Heart right ventricle (tissue), 16 donors: Measurements from ENCODE around the gene HHIPL1. TPM values are rescaled to one million over a fixed set of nuclear protein-coding genes. Genes with fewer than 3 reads are reported as not detected.

Experiments
- ATAC-seq, 8 donors: fragments of 200-7000 bp; cut with Tn5 transposase; one replicate each; pipeline ENCODE4 v1.9.1; 2020; ENCODE audit warnings: mild to moderate bottlenecking in 8 of 8, moderate library complexity in 8 of 8, moderate number of reproducible peaks in 1 of 8
- DNase-seq, 2 donors: peaks; one replicate each; pipeline ENCODE4 v3.0.0-alpha.2; 2020
- H3K27ac ChIP-seq, 10 donors: fragments of 200-600 bp; sonication (generic) in 2 of 10; one replicate each; pipeline versions ENCODE4 v1.5.0 to v1.8.0; 2020 to 2022; ENCODE audit warnings: mild to moderate bottlenecking in 3 of 10
- H3K27me3 ChIP-seq, 7 donors: fragments of 200-600 bp; one replicate each; pipeline ENCODE4 v1.8.0; 2021 to 2022; ENCODE audit warnings: mild to moderate bottlenecking in 2 of 7
- H3K36me3 ChIP-seq, 9 donors: fragments of 200-600 bp; sonication (generic) in 1 of 9; one replicate each; pipeline versions ENCODE4 v1.5.0 to v1.8.0; 2020 to 2022; ENCODE audit warnings: mild to moderate bottlenecking in 2 of 9
- H3K4me1 ChIP-seq, 9 donors: fragments of 200-600 bp; sonication (generic) in 1 of 9; one replicate each; pipeline versions ENCODE4 v1.5.0 to v1.8.0; 2020 to 2022; ENCODE audit warnings: mild to moderate bottlenecking in 4 of 9
- H3K4me3 ChIP-seq, 10 donors: fragments of 200-600 bp; sonication (generic) in 2 of 10; one replicate each; pipeline versions ENCODE4 v1.5.0 to v1.8.0; 2020 to 2022; ENCODE audit warnings: mild to moderate bottlenecking in 7 of 10, moderate library complexity in 2 of 10
- H3K9me3 ChIP-seq, 11 donors: fragments of 200-600 bp in 10 of 11; sonication (generic) in 2 of 11; one replicate each; pipeline versions ENCODE4 v1.5.0 to v1.8.0; 2013 to 2022; ENCODE audit warnings: mild to moderate bottlenecking in 2 of 11, control low read depth in 1 of 11, moderate library complexity in 1 of 11
- CTCF ChIP-seq, 9 donors: fragments of 200-600 bp; sonication (generic) in 2 of 9; IDR thresholded peaks; one replicate each; pipeline versions ENCODE4 v1.5.0 to v1.8.0; 2021 to 2022; ENCODE audit warnings: antibody characterized with exemption in 9 of 9, mild to moderate bottlenecking in 5 of 9, moderate library complexity in 1 of 9
- WGBS, 2 donors: extraction: QIAGEN DNeasy Blood & Tissue Kit; methylation state at CpG; one replicate each; pipeline ENCODE4 v1.1.7; 2013; ENCODE audit warnings: inconsistent platforms in 1 of 2; 5-methylcytosine and 5-hydroxymethylcytosine counted together
- intact Hi-C, 10 donors: fragments of 100-400 bp; cut with DNase I; formaldehyde crosslinking; loops; one replicate each; pipeline versions ENCODE4 v1.11.1 to v1.14.2; 2022
- polyA plus RNA-seq, 2 donors: library from polyadenylated mRNA; stranded (reverse); fragments of 200-250 nt; gene quantifications; one replicate each; pipeline ENCODE4 v1.2.3, GENCODE V29; 2013
- total RNA-seq, 10 donors: library from RNA; stranded (reverse); fragmentation: NEBNext Ultra II Directional in 3 of 10; extraction: Animal tissue kit (Norgen Biotek cat#: 25700) in 3 of 10; gene quantifications; one replicate each; pipeline versions ENCODE4 v1.2.1 to v1.2.4, GENCODE V29; 2021 to 2023
- donor health status: Arrhythmogenic right ventricular cardiomyopathy.
- donor health status: ischemic (EF 13 %, LVEDD 7.1; RV severe dilation, severe dysfunction).
- donor health status: healthy with polysubstance abuse.
- donor health status: DM: no; HTN: yes; CAD: no.
- donor health status: DM: no; HTN: no; CAD: no.
- donor health status: ischemic (EF 25% LVEDD 6.9; RV normal size, moderate dysfunction).
- donor health status: ischemic (EF 25% LVEDD 5.7; RV mildly dilated, moderate dysfunction).
- donor health status: healthy.
- donor health status: DM: yes; HTN: yes; CAD: no.
- donor health status: Ischemic cardiomyopathy.
- donor health status: ischemic (EF 35%, LVEDD 5.7; RV mildly dilated, moderate dysfunction).
- donor health status: nonischemic (EF 11% LVEDD 7.7; RV severe dilation, severe dysfunction).
- donor health status: DM: yes; HTN: yes; CAD: no.
- donor health status: PGD.
- donor health status: ischemic (EF 29% LVEDD 5.4; RV normal size, mild dysfunction).
- donor health status: nonischemic (EF 23%, LVEDD 6.1; RV moderate dilation, normal function).

Gene HHIPL1
- total and polyA plus RNA-seq, 12 donors = 0.55 to 2.2 (median 1.2) TPM

- Histone ChIP-seq H3K9me3 (no peaks in the 10 kb centered on the region), H3K4me3 (no peak overlapping the region), H3K36me3 (no peaks in the 10 kb centered on the region), H3K27ac (no peak overlapping the region), H3K27me3 (peaks cover 0 to 8% (median 0%) of the 10 kb centered on the region in 7 donors), H3K4me1 (peaks cover 4 to 33% (median 17%) of the 10 kb centered on the region in 9 donors)
- intact Hi-C loops = no loop called here
- TF ChIP-seq CTCF (IDR thresholded peaks at IDR 0.05) = no peak
- ATAC-seq (no peak), DNase-seq (no peak)
- WGBS, 2 donors = 97 to 98% methylated on average over 4 of the region's 4 CpGs
These were observed 33.3 kb upstream of the HHIPL1 start for GRCh38 chr14:99611646-99612045.

- H3K27ac ChIP-seq = no peak overlapping the region
- H3K27me3 ChIP-seq = peaks cover 0 to 8% (median 0%) of the 10 kb centered on the region in 7 donors
- DNase-seq (no peak), ATAC-seq (no peak)
- 83 to 87% methylated on average over 11 of the region's 11 CpGs for WGBS, 2 donors
- no peak for TF ChIP-seq CTCF (IDR thresholded peaks at IDR 0.05)
- H3K9me3 ChIP-seq = no peaks in the 10 kb centered on the region
- intact Hi-C loops = no loop called here
- H3K4me3 ChIP-seq = no peak overlapping the region
- H3K36me3 ChIP-seq = no peaks in the 10 kb centered on the region
- peaks cover 4 to 37% (median 18%) of the 10 kb centered on the region in 9 donors for H3K4me1 ChIP-seq
These were observed 32.7 kb upstream of the HHIPL1 start for GRCh38 chr14:99612071-99612737.

GRCh38 chr14:99612738-99613330 is 32.1 kb upstream of the HHIPL1 start:
- Histone ChIP-seq H3K27me3 (peaks cover 0 to 8% (median 0%) of the 10 kb centered on the region in 7 donors), H3K4me1 (peaks cover 4 to 38% (median 20%) of the 10 kb centered on the region in 9 donors), H3K36me3 (no peaks in the 10 kb centered on the region), H3K27ac (no peak overlapping the region), H3K9me3 (no peaks in the 10 kb centered on the region), H3K4me3 (no peak overlapping the region)
- intact Hi-C loops = no loop called here
- no peak for DNase-seq
- TF ChIP-seq CTCF (IDR thresholded peaks at IDR 0.05) = no peak
- ATAC-seq = peak in 3 of 8 donors; percentile 16 to 38 (median 18)
- WGBS, 2 donors = 82% methylated on average over 8 of the region's 8 CpGs

GRCh38 chr14:99615497-99616157 is 29.3 kb upstream of the HHIPL1 start:
- Histone ChIP-seq H3K4me3 (no peak overlapping the region), H3K9me3 (no peaks in the 10 kb centered on the region), H3K36me3 (no peaks in the 10 kb centered on the region), H3K4me1 (peaks cover 4 to 66% (median 39%) of the 10 kb centered on the region in 9 donors), H3K27ac (peak overlapping the region in 6 of 10 donors; percentile 1 to 45 (median 28)), H3K27me3 (peaks cover 0 to 8% (median 0%) of the 10 kb centered on the region in 7 donors)
- DNase-seq = no peak
- ATAC-seq = peak in 4 of 8 donors; percentile 28 to 62 (median 40)
- 44 to 47% methylated on average over 7 of the region's 7 CpGs for WGBS, 2 donors
- TF ChIP-seq CTCF (IDR thresholded peaks at IDR 0.05) = no peak
- intact Hi-C loops = no loop called here
